Measurements from ENCODE around the gene DOK7.
"Not testable (repeated sequence)": the region's sequence is repeated elsewhere in the genome, so short reads cannot be mapped to it uniquely, and the experiment has no call there.

Gene DOK7

DNA sequence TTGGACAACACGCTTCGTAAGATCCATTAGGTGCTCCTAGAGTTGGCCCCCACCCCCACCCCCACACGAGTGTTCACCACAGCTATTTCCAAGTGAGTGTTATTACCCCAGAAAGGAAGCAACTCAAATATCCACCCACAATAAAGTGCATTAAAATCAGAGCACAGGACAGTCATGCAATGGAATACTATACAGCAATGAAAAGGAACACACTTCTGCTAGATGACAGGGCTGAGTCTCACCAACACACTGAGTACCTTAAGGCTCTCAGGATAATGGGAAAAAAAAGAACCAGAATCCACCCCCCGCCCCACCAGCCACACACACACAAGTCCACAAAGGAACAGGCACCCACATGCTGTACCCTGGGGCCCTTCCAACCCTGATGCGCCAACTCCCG, 48.1 kb downstream of the DOK7 start:
- H3K9ac ChIP-seq (ENCODE audit: insufficient read length, low read depth), result no peak overlapping the region
- H3K4me3 ChIP-seq (ENCODE audit: insufficient read length, low read depth), result no peak overlapping the region
- H3K4me1 ChIP-seq (ENCODE audit: insufficient read depth, insufficient read length), result peaks cover 14% of the 10 kb centered on the region
- peaks cover 10% of the 10 kb centered on the region for H3K27me3 ChIP-seq (ENCODE audit: insufficient read depth, insufficient read length)
- DNase-seq (ENCODE audit: low read depth, low spot score), result no peak
- H3K9me3 ChIP-seq (ENCODE audit: insufficient read depth, low read length), result no peaks in the 10 kb centered on the region
- H3K36me3 ChIP-seq (ENCODE audit: insufficient read depth, insufficient read length, low read length), result peaks cover 88% of the 10 kb centered on the region
- TF ChIP-seq SUZ12 (IDR thresholded peaks at IDR 0.05; ENCODE audit: extremely low read depth, insufficient read depth, insufficient read length) (no peak), ZNF274 (IDR thresholded peaks at IDR 0.05; ENCODE audit: low read depth, low read length) (no peak), YY1 (IDR thresholded peaks at IDR 0.05; ENCODE audit: insufficient read depth, insufficient read length) (no peak)

DNA sequence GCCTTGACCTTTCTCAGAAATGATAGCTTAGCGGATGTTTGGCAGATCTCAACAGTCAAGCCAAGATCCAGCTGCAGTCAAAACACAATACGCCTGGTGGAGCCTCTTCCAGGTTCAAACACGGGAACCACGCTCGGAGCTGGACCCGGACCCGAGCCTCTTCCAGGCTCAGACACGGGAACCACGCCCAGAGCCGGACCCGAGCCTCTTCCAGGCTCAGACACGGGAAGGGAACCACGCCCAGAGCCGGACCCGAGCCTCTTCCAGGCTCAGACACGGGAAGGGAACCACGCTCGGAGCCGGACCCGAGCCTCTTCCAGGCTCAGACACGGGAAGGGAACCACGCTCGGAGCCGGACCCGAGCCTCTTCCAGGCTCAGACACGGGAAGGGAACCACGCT, 48.5 kb downstream of the DOK7 start:
- not testable (repeated sequence) for H3K9me3 ChIP-seq (ENCODE audit: insufficient read depth, low read length); H3K27me3 ChIP-seq (ENCODE audit: insufficient read depth, insufficient read length); DNase-seq (ENCODE audit: low read depth, low spot score); H3K4me3 ChIP-seq (ENCODE audit: insufficient read length, low read depth); H3K9ac ChIP-seq (ENCODE audit: insufficient read length, low read depth)
- peaks cover 16% of the 10 kb centered on the region for H3K4me1 ChIP-seq (ENCODE audit: insufficient read depth, insufficient read length)
- peaks cover 92% of the 10 kb centered on the region for H3K36me3 ChIP-seq (ENCODE audit: insufficient read depth, insufficient read length, low read length)

DNA sequence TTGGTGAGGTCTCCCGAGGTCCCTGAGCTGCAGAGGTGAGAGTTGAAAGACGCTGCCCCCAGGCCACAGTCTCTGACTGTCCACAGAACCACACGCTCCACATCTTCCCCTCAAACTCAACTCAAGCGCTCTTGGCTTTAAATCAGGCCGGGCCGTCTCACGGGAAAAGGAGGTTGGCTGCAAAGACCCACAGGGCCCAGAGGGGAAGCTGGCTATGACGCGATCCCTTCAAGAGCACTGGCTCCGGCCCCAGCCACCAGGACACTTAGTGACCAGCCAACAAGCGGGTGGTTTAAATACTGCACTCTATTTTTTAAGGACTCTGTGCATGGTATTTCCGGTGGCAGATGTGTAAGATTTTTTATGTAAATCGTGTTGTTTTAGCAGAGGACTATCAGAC, 49.2 kb downstream of the DOK7 start:
- DNase-seq (ENCODE audit: low read depth, low spot score), result no peak
- no peaks in the 10 kb centered on the region for H3K9me3 ChIP-seq (ENCODE audit: insufficient read depth, low read length)
- no peak overlapping the region for H3K9ac ChIP-seq (ENCODE audit: insufficient read length, low read depth)
- TF ChIP-seq YY1 (IDR thresholded peaks at IDR 0.05; ENCODE audit: insufficient read depth, insufficient read length), result no peak
- TF ChIP-seq ZNF274 (IDR thresholded peaks at IDR 0.05; ENCODE audit: low read depth, low read length), result no peak
- TF ChIP-seq SUZ12 (IDR thresholded peaks at IDR 0.05; ENCODE audit: extremely low read depth, insufficient read depth, insufficient read length), result no peak
- no peak overlapping the region for H3K4me3 ChIP-seq (ENCODE audit: insufficient read length, low read depth)
- peaks cover 5% of the 10 kb centered on the region for H3K27me3 ChIP-seq (ENCODE audit: insufficient read depth, insufficient read length)
- peaks cover 16% of the 10 kb centered on the region for H3K4me1 ChIP-seq (ENCODE audit: insufficient read depth, insufficient read length)
- peaks cover 92% of the 10 kb centered on the region for H3K36me3 ChIP-seq (ENCODE audit: insufficient read depth, insufficient read length, low read length)

DNA sequence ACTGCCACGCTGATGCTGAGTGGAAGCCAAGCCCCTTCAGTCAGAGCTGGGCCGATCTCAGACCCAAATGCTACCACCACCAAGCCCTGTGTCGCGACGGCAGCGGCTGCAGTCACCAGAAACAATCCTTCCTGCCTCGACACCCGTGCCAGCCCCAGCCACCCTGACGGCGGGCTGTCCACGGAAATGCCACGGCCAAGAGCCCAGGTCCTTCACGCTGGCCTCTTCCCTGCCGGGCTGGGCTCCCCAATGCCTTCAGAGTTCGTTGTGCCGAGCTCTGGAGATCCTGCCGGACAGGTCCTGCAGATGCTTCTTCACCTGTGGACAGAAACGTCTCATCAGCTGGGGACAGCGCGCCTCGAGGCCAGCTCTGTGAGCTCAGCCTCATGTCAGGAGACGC, 49.6 kb downstream of the DOK7 start:
- H3K4me3 ChIP-seq (ENCODE audit: insufficient read length, low read depth), result no peak overlapping the region
- H3K27me3 ChIP-seq (ENCODE audit: insufficient read depth, insufficient read length), result peaks cover 5% of the 10 kb centered on the region
- DNase-seq (ENCODE audit: low read depth, low spot score), result no peak
- no peaks in the 10 kb centered on the region for H3K9me3 ChIP-seq (ENCODE audit: insufficient read depth, low read length)
- H3K9ac ChIP-seq (ENCODE audit: insufficient read length, low read depth), result no peak overlapping the region
- TF ChIP-seq YY1 (IDR thresholded peaks at IDR 0.05; ENCODE audit: insufficient read depth, insufficient read length) (no peak), SUZ12 (IDR thresholded peaks at IDR 0.05; ENCODE audit: extremely low read depth, insufficient read depth, insufficient read length) (no peak), ZNF274 (IDR thresholded peaks at IDR 0.05; ENCODE audit: low read depth, low read length) (no peak)
- H3K4me1 ChIP-seq (ENCODE audit: insufficient read depth, insufficient read length), result peaks cover 16% of the 10 kb centered on the region
- H3K36me3 ChIP-seq (ENCODE audit: insufficient read depth, insufficient read length, low read length), result peaks cover 92% of the 10 kb centered on the region

DNA sequence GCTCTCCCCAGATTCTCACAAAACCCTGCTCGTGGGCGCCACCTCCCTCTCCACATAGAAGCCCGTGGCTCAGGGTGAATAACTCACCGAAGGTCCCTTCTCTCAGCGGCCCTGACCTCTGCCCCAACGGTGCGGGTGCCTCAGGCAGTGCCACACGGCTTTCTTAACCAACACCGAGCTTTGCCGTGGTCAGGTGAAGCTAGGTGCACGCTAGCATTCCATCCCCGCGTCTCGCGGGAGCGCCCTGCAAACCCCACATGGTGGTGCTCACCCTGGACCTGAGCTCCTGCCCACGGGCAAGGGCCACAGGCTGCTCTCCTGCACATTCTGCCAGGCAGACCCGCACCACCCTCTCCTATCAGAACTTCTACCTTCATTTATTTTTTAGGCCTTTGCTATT, 50.7 kb downstream of the DOK7 start:
- no peaks in the 10 kb centered on the region for H3K27me3 ChIP-seq (ENCODE audit: insufficient read depth, insufficient read length)
- H3K36me3 ChIP-seq (ENCODE audit: insufficient read depth, insufficient read length, low read length), result peaks cover 91% of the 10 kb centered on the region
- no peak for DNase-seq (ENCODE audit: low read depth, low spot score)
- H3K9ac ChIP-seq (ENCODE audit: insufficient read length, low read depth), result no peak overlapping the region
- no peaks in the 10 kb centered on the region for H3K9me3 ChIP-seq (ENCODE audit: insufficient read depth, low read length)
- TF ChIP-seq YY1 (IDR thresholded peaks at IDR 0.05; ENCODE audit: insufficient read depth, insufficient read length), result no peak
- TF ChIP-seq ZNF274 (IDR thresholded peaks at IDR 0.05; ENCODE audit: low read depth, low read length), result no peak
- TF ChIP-seq SUZ12 (IDR thresholded peaks at IDR 0.05; ENCODE audit: extremely low read depth, insufficient read depth, insufficient read length), result no peak
- no peak overlapping the region for H3K4me3 ChIP-seq (ENCODE audit: insufficient read length, low read depth)
- peaks cover 16% of the 10 kb centered on the region for H3K4me1 ChIP-seq (ENCODE audit: insufficient read depth, insufficient read length)

DNA sequence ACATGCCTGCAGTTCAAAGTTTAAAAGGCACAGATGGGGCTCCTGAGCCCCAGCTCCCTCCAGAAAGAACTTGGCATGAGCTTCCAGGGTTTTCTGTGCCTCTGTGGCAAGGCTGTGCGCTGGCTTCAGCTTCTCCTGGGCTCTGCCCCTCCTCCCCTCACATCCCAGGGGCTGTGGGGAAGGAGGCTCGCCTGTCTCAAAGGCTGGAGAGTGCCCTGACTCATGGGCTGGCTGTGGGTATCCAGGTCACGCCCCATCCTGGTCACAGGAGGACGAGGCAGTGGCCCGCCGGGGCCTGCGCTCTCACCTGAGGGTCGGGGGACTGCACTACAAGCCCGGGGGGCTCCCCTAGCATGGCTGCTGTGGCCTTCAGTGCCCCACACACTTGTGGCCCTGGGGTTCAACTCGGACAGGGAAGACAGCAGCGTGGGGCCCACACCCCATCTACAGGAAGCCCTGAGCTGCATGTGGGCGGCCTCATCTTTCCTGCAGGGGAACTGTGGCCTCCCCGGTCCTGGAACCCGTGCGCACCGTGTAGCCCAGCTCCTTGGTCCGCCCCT, 51.2 kb downstream of the DOK7 start:
- peaks cover 93% of the 10 kb centered on the region for H3K36me3 ChIP-seq (ENCODE audit: insufficient read depth, insufficient read length, low read length)
- H3K9me3 ChIP-seq (ENCODE audit: insufficient read depth, low read length), result no peaks in the 10 kb centered on the region
- no peaks in the 10 kb centered on the region for H3K27me3 ChIP-seq (ENCODE audit: insufficient read depth, insufficient read length)
- no peak overlapping the region for H3K9ac ChIP-seq (ENCODE audit: insufficient read length, low read depth)
- no peak for DNase-seq (ENCODE audit: low read depth, low spot score)
- TF ChIP-seq SUZ12 (IDR thresholded peaks at IDR 0.05; ENCODE audit: extremely low read depth, insufficient read depth, insufficient read length) (no peak), ZNF274 (IDR thresholded peaks at IDR 0.05; ENCODE audit: low read depth, low read length) (no peak), YY1 (IDR thresholded peaks at IDR 0.05; ENCODE audit: insufficient read depth, insufficient read length) (no peak)
- no peak overlapping the region for H3K4me3 ChIP-seq (ENCODE audit: insufficient read length, low read depth)
- H3K4me1 ChIP-seq (ENCODE audit: insufficient read depth, insufficient read length), result peaks cover 16% of the 10 kb centered on the region

DNA sequence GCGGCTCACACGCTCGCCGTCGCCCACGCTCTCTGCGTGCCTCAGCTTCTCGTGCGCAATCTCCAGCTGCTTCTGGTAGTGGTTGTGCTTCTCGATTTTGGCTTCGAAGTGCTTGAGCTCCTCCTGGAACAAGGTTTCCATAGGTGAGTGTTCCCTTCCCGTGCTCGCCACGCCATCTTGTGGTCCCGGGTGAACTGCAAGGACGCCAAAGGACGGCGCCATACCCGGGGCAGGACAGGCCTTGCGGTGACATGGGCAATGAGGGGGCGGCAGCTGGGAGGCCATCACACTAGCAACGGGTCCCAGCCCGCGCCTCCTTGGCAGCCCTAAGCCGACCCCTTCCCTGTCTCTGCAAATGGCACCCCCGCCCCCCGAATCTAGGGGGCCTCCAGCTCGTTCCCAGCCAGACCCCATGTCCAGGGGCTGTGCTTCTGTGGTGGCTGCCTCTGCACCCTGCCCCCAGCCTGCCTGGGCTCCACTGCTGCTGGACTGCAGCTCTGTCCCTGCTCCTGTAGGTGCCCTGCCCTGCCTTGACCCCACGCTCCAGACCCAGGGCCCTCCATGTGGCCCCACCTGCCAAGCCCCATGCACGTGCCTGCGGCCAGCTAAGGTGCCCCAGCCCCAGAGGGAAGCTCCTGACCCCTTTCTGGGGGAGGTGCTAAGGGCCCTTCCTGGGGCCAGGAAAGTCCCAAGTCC, 51.8 kb downstream of the DOK7 start:
- H3K9ac ChIP-seq (ENCODE audit: insufficient read length, low read depth), result no peak overlapping the region
- H3K4me3 ChIP-seq (ENCODE audit: insufficient read length, low read depth), result no peak overlapping the region
- peaks cover 16% of the 10 kb centered on the region for H3K4me1 ChIP-seq (ENCODE audit: insufficient read depth, insufficient read length)
- TF ChIP-seq YY1 (IDR thresholded peaks at IDR 0.05; ENCODE audit: insufficient read depth, insufficient read length), result no peak
- no peak for TF ChIP-seq SUZ12 (IDR thresholded peaks at IDR 0.05; ENCODE audit: extremely low read depth, insufficient read depth, insufficient read length)
- no peak for TF ChIP-seq ZNF274 (IDR thresholded peaks at IDR 0.05; ENCODE audit: low read depth, low read length)
- H3K27me3 ChIP-seq (ENCODE audit: insufficient read depth, insufficient read length), result no peaks in the 10 kb centered on the region
- H3K36me3 ChIP-seq (ENCODE audit: insufficient read depth, insufficient read length, low read length), result peaks cover 95% of the 10 kb centered on the region
- H3K9me3 ChIP-seq (ENCODE audit: insufficient read depth, low read length), result no peaks in the 10 kb centered on the region
- no peak for DNase-seq (ENCODE audit: low read depth, low spot score)
